ENCODE data around the gene HACD2. TPM values are rescaled to one million over a fixed set of nuclear protein-coding genes. Genes with fewer than 3 reads are reported as not detected.

The HACD2 gene
- total and polyA plus RNA-seq, 2 experiments from 2014 or later: 27.0 to 41.2 TPM

- H3K4me1 ChIP-seq (ENCODE audit: insufficient read depth): no peaks in the 10 kb centered on the region
- H4K20me1 ChIP-seq (ENCODE audit: insufficient read depth): no peaks in the 10 kb centered on the region
- H3K9ac ChIP-seq: no peak overlapping the region
- H3K27ac ChIP-seq: no peak overlapping the region
- peaks cover 3% of the 10 kb centered on the region; the same call in 1 of the 2 replicates for H3K36me3 ChIP-seq (ENCODE audit: low read depth)
- no peak overlapping the region for H3K4me2 ChIP-seq (ENCODE audit: unreplicated experiment)
- 93 to 96% methylated on average over 4 of the region's 4 CpGs for WGBS, 2 experiments (ENCODE audit: low coverage in 1 of 2, low lambda C conversion rate in 2 of 2, missing lambda C conversion rate in 2 of 2)
- TF ChIP-seq EZH2 (IDR thresholded peaks at IDR 0.05; ENCODE audit: insufficient read depth, poor library complexity, severe bottlenecking) (no peak), EZH2phosphoT487 (IDR thresholded peaks at IDR 0.05; ENCODE audit: insufficient read depth, low read depth) (no peak)
- H3F3A ChIP-seq (ENCODE audit: insufficient read depth): no peaks in the 10 kb centered on the region
- H3K27me3 ChIP-seq (replicated peaks; ENCODE audit: insufficient read depth): no peaks in the 10 kb centered on the region
- H3K4me3 ChIP-seq: no peak overlapping the region
- DNase-seq: peak; percentile 30
- no peaks in the 10 kb centered on the region for H3K9me2 ChIP-seq (ENCODE audit: insufficient read depth)
- no peaks in the 10 kb centered on the region for H3K9me3 ChIP-seq (ENCODE audit: low read depth)
- no peaks in the 10 kb centered on the region for H3K79me2 ChIP-seq (ENCODE audit: insufficient read depth)
- no peak overlapping the region for H2AFZ ChIP-seq
- in situ Hi-C loops (cut with MboI): no loop called here
These were observed 65.9 kb downstream of the HACD2 start for GRCh38 chr3:123518892-123519485.

- no peaks in the 10 kb centered on the region for H4K20me1 ChIP-seq (ENCODE audit: insufficient read depth)
- WGBS, 2 experiments (ENCODE audit: low coverage in 1 of 2, low lambda C conversion rate in 2 of 2, missing lambda C conversion rate in 2 of 2): 43 to 51% methylated on average over 3 of the region's 3 CpGs
- no peaks in the 10 kb centered on the region for H3K36me3 ChIP-seq (ENCODE audit: low read depth)
- no peak overlapping the region for H2AFZ ChIP-seq
- no peak for TF ChIP-seq EZH2phosphoT487 (IDR thresholded peaks at IDR 0.05; ENCODE audit: insufficient read depth, low read depth)
- TF ChIP-seq EZH2 (IDR thresholded peaks at IDR 0.05; ENCODE audit: insufficient read depth, poor library complexity, severe bottlenecking): no peak
- no peaks in the 10 kb centered on the region for H3K9me3 ChIP-seq (ENCODE audit: low read depth)
- no peak overlapping the region for H3K4me2 ChIP-seq (ENCODE audit: unreplicated experiment)
- no peaks in the 10 kb centered on the region for H3K9me2 ChIP-seq (ENCODE audit: insufficient read depth)
- in situ Hi-C loops (cut with MboI): no loop called here
- H3F3A ChIP-seq (ENCODE audit: insufficient read depth): no peaks in the 10 kb centered on the region
- no peaks in the 10 kb centered on the region for H3K79me2 ChIP-seq (ENCODE audit: insufficient read depth)
- H3K4me3 ChIP-seq: no peak overlapping the region
- no peaks in the 10 kb centered on the region for H3K4me1 ChIP-seq (ENCODE audit: insufficient read depth)
- no peaks in the 10 kb centered on the region for H3K27me3 ChIP-seq (replicated peaks; ENCODE audit: insufficient read depth)
- H3K27ac ChIP-seq: no peak overlapping the region
- DNase-seq: no peak
- no peak overlapping the region for H3K9ac ChIP-seq
These were observed 73.1 kb downstream of the HACD2 start for GRCh38 chr3:123511726-123512125.

- no peaks in the 10 kb centered on the region for H3K27me3 ChIP-seq (replicated peaks; ENCODE audit: insufficient read depth)
- H3F3A ChIP-seq (ENCODE audit: insufficient read depth): no peaks in the 10 kb centered on the region
- no peaks in the 10 kb centered on the region for H3K36me3 ChIP-seq (ENCODE audit: low read depth)
- H3K4me3 ChIP-seq: no peak overlapping the region
- no peak overlapping the region for H3K4me2 ChIP-seq (ENCODE audit: unreplicated experiment)
- DNase-seq: no peak
- TF ChIP-seq EZH2 (IDR thresholded peaks at IDR 0.05; ENCODE audit: insufficient read depth, poor library complexity, severe bottlenecking) (no peak), EZH2phosphoT487 (IDR thresholded peaks at IDR 0.05; ENCODE audit: insufficient read depth, low read depth) (no peak)
- H4K20me1 ChIP-seq (ENCODE audit: insufficient read depth): no peaks in the 10 kb centered on the region
- no peak overlapping the region for H3K27ac ChIP-seq
- no peaks in the 10 kb centered on the region for H3K9me3 ChIP-seq (ENCODE audit: low read depth)
- in situ Hi-C loops (cut with MboI): no loop called here
- H3K4me1 ChIP-seq (ENCODE audit: insufficient read depth): no peaks in the 10 kb centered on the region
- H3K79me2 ChIP-seq (ENCODE audit: insufficient read depth): no peaks in the 10 kb centered on the region
- no peak overlapping the region for H3K9ac ChIP-seq
- no peak overlapping the region for H2AFZ ChIP-seq
- no peaks in the 10 kb centered on the region for H3K9me2 ChIP-seq (ENCODE audit: insufficient read depth)
These were observed 73.8 kb downstream of the HACD2 start for GRCh38 chr3:123511084-123511483.

GRCh38 chr3:123508178-123508577, 76.7 kb downstream of the HACD2 start:
- Histone ChIP-seq H3K9ac (no peak overlapping the region), H3K27ac (no peak overlapping the region), H3K4me2 (ENCODE audit: unreplicated experiment) (no peak overlapping the region), H3K79me2 (ENCODE audit: insufficient read depth) (no peaks in the 10 kb centered on the region), H3F3A (ENCODE audit: insufficient read depth) (no peaks in the 10 kb centered on the region), H2AFZ (no peak overlapping the region), H3K27me3 (replicated peaks; ENCODE audit: insufficient read depth) (no peaks in the 10 kb centered on the region), H3K9me2 (ENCODE audit: insufficient read depth) (no peaks in the 10 kb centered on the region), H4K20me1 (ENCODE audit: insufficient read depth) (no peaks in the 10 kb centered on the region), H3K9me3 (ENCODE audit: low read depth) (no peaks in the 10 kb centered on the region), H3K4me3 (no peak overlapping the region), H3K36me3 (ENCODE audit: low read depth) (no peaks in the 10 kb centered on the region), H3K4me1 (ENCODE audit: insufficient read depth) (no peaks in the 10 kb centered on the region)
- WGBS, 2 experiments (ENCODE audit: low coverage in 1 of 2, low lambda C conversion rate in 2 of 2, missing lambda C conversion rate in 2 of 2): 63 to 72% methylated on average over 6 of the region's 6 CpGs
- in situ Hi-C loops (cut with MboI): no loop called here
- no peak for TF ChIP-seq EZH2 (IDR thresholded peaks at IDR 0.05; ENCODE audit: insufficient read depth, poor library complexity, severe bottlenecking)
- TF ChIP-seq EZH2phosphoT487 (IDR thresholded peaks at IDR 0.05; ENCODE audit: insufficient read depth, low read depth): no peak
- no peak for DNase-seq

GRCh38 chr3:123505820-123506219, 79.0 kb downstream of the HACD2 start:
- Histone ChIP-seq H3K27ac (no peak overlapping the region), H2AFZ (no peak overlapping the region), H3K79me2 (ENCODE audit: insufficient read depth) (no peaks in the 10 kb centered on the region), H3K27me3 (replicated peaks; ENCODE audit: insufficient read depth) (no peaks in the 10 kb centered on the region), H3K9me2 (ENCODE audit: insufficient read depth) (no peaks in the 10 kb centered on the region), H3K4me1 (ENCODE audit: insufficient read depth) (no peaks in the 10 kb centered on the region), H4K20me1 (ENCODE audit: insufficient read depth) (no peaks in the 10 kb centered on the region), H3K4me2 (ENCODE audit: unreplicated experiment) (no peak overlapping the region), H3K9ac (no peak overlapping the region), H3K4me3 (no peak overlapping the region), H3F3A (ENCODE audit: insufficient read depth) (no peaks in the 10 kb centered on the region), H3K36me3 (ENCODE audit: low read depth) (no peaks in the 10 kb centered on the region), H3K9me3 (ENCODE audit: low read depth) (no peaks in the 10 kb centered on the region)
- DNase-seq: no peak
- WGBS, 2 experiments (ENCODE audit: low coverage in 1 of 2, low lambda C conversion rate in 2 of 2, missing lambda C conversion rate in 2 of 2): 90 to 92% methylated on average over 6 of the region's 6 CpGs
- TF ChIP-seq EZH2 (IDR thresholded peaks at IDR 0.05; ENCODE audit: insufficient read depth, poor library complexity, severe bottlenecking) (no peak), EZH2phosphoT487 (IDR thresholded peaks at IDR 0.05; ENCODE audit: insufficient read depth, low read depth) (no peak)
- in situ Hi-C loops (cut with MboI): no loop called here

All from GM23248 (cell line).